Body of pancreas (tissue), 4 donors: ENCODE results near the gene MRAS. TPM values are rescaled to one million over a fixed set of nuclear protein-coding genes. Genes with fewer than 3 reads are reported as not detected.

Source experiments
- ATAC-seq: fragments of 150-250 bp; one replicate; pipeline ENCODE4 v1.9.1; 2016
- DNase-seq, 4 donors: peaks; one replicate each; pipeline ENCODE4 v3.0.0-alpha.2; 2019
- H3K27ac ChIP-seq, 4 donors: fragments of 200-600 bp; sonication (generic); 1 replicate in 3 of 4; 2 replicates in 1 of 4; pipeline versions ENCODE4 v1.5.1 to v1.6.1; 2016 to 2019; ENCODE audit warnings: mild to moderate bottlenecking in 1 of 4, mixed read lengths in 1 of 4, moderate library complexity in 1 of 4
- H3K27me3 ChIP-seq, 2 donors: fragments of 200-600 bp; sonication (generic); one replicate each; pipeline ENCODE4 v1.6.0; 2016; ENCODE audit warnings: mild to moderate bottlenecking in 1 of 2
- H3K36me3 ChIP-seq, 2 donors: fragments of 200-600 bp; sonication (generic); replicated peaks in 1 of 2; 2 replicates each; pipeline ENCODE4 v1.5.1; 2016; ENCODE audit warnings: low read depth in 2 of 2; ENCODE audit not compliant: insufficient read depth in 1 of 2
- H3K4me1 ChIP-seq: fragments of 200-600 bp; sonication (generic); one replicate; pipeline ENCODE4 v1.6.0; 2016
- H3K4me3 ChIP-seq, 2 donors: fragments of 200-600 bp; sonication (generic); 1 replicate in 1 of 2; 2 replicates in 1 of 2; pipeline ENCODE4 v1.5.1; 2016 to 2019
- H3K9me3 ChIP-seq, 3 donors: fragments of 200-600 bp; sonication (generic); 1 replicate in 2 of 3; 2 replicates in 1 of 3; pipeline ENCODE4 v1.5.1; 2016
- POLR2A ChIP-seq, 3 donors: fragments of 450-650 bp; IDR thresholded peaks; one replicate each; pipeline ENCODE4 v1.6.1; 2016; ENCODE audit warnings: antibody characterized with exemption in 3 of 3, mild to moderate bottlenecking in 2 of 3
- WGBS, 2 donors: methylation state at CpG; one replicate each; pipeline ENCODE4 v1.1.5; 2017; 5-methylcytosine and 5-hydroxymethylcytosine counted together
- intact Hi-C: fragments of 100-400 bp; cut with DNase I; formaldehyde crosslinking; loops from one replicate; pipeline ENCODE4 v1.15.1; 2023
- total RNA-seq, 2 donors: library from RNA; depleted of rRNA; stranded (reverse); fragments of >200 nt; gene quantifications; one replicate each; pipeline ENCODE4 v1.1.0, GENCODE V29; 2016
- TF ChIP-seq, protein P1 (sequence below), 7 experiments: fragments of 450-650 bp in 4 of 7; fragments of 200-600 bp in 3 of 7; sonication (generic) in 3 of 7; IDR thresholded peaks; one replicate each; pipeline ENCODE4 v1.5.1; 2016 to 2019; ENCODE audit warnings: antibody characterized with exemption in 7 of 7

Gene MRAS
- total RNA-seq, 2 donors from 2014 or later = 9.9 to 20.1 TPM

DNA sequence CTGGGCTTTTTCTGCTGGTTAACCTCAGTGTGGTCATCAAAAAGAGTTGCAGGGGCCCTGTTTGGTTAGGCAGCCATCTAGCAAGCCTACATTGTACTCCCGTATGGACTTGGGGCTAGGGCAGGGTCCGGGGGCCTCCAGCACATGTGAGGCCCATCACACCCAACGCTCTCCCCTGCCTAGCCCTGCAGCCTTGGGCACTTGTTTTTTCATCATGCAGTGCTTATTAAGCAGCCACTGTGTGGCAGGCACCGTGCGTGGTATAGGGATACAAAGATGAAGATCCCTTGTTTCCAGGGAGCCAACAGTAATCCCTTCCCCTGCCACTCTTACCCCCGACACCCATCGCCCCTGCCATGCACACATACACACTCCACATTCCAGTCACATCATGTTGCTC lies 14.2 kb downstream of the MRAS start:
- no peaks in the 10 kb centered on the region for H3K4me1 ChIP-seq
- H3K36me3 ChIP-seq = no peaks in the 10 kb centered on the region
- no peaks in the 10 kb centered on the region for H3K27me3 ChIP-seq
- intact Hi-C loops = no loop called here
- no peak overlapping the region for H3K4me3 ChIP-seq
- no peak for ATAC-seq
- TF ChIP-seq, protein P1, sequence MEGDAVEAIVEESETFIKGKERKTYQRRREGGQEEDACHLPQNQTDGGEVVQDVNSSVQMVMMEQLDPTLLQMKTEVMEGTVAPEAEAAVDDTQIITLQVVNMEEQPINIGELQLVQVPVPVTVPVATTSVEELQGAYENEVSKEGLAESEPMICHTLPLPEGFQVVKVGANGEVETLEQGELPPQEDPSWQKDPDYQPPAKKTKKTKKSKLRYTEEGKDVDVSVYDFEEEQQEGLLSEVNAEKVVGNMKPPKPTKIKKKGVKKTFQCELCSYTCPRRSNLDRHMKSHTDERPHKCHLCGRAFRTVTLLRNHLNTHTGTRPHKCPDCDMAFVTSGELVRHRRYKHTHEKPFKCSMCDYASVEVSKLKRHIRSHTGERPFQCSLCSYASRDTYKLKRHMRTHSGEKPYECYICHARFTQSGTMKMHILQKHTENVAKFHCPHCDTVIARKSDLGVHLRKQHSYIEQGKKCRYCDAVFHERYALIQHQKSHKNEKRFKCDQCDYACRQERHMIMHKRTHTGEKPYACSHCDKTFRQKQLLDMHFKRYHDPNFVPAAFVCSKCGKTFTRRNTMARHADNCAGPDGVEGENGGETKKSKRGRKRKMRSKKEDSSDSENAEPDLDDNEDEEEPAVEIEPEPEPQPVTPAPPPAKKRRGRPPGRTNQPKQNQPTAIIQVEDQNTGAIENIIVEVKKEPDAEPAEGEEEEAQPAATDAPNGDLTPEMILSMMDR (IDR thresholded peaks at IDR 0.05) = no peak
- TF ChIP-seq POLR2A (IDR thresholded peaks at IDR 0.05) = no peak
- H3K9me3 ChIP-seq = no peaks in the 10 kb centered on the region
- no peak overlapping the region for H3K27ac ChIP-seq
- 95 to 99% methylated on average over 7 of the region's 7 CpGs for WGBS, 2 donors
- DNase-seq = no peak

DNA sequence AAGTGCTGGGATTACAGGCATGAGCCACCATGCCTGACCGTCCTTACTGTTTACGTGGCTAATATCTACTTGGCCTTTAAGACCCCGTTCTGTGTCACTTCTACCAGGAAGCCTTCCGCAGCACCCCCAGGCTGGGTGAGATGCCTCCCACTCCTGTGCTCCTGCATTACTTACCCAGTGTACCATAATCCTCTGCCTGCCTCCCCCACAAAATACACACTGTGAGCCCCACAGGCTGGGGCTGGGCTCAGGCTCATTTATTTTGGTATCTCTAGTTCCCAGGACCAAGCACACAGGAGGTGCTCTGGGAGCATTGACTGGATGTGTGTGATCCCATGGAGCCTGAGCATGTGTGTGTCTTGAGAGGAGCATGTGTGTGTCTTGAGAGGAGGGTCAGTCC lies 14.9 kb downstream of the MRAS start:
- ATAC-seq = no peak
- TF ChIP-seq, protein P1 (IDR thresholded peaks at IDR 0.05) = no peak
- no peak for TF ChIP-seq POLR2A (IDR thresholded peaks at IDR 0.05)
- no peak for DNase-seq
- H3K4me1 ChIP-seq = no peaks in the 10 kb centered on the region
- intact Hi-C loops = no loop called here
- 90 to 94% methylated on average over 4 of the region's 4 CpGs for WGBS, 2 donors
- no peaks in the 10 kb centered on the region for H3K27me3 ChIP-seq
- no peak overlapping the region for H3K4me3 ChIP-seq
- no peaks in the 10 kb centered on the region for H3K9me3 ChIP-seq
- H3K27ac ChIP-seq = no peak overlapping the region
- H3K36me3 ChIP-seq = no peaks in the 10 kb centered on the region

DNA sequence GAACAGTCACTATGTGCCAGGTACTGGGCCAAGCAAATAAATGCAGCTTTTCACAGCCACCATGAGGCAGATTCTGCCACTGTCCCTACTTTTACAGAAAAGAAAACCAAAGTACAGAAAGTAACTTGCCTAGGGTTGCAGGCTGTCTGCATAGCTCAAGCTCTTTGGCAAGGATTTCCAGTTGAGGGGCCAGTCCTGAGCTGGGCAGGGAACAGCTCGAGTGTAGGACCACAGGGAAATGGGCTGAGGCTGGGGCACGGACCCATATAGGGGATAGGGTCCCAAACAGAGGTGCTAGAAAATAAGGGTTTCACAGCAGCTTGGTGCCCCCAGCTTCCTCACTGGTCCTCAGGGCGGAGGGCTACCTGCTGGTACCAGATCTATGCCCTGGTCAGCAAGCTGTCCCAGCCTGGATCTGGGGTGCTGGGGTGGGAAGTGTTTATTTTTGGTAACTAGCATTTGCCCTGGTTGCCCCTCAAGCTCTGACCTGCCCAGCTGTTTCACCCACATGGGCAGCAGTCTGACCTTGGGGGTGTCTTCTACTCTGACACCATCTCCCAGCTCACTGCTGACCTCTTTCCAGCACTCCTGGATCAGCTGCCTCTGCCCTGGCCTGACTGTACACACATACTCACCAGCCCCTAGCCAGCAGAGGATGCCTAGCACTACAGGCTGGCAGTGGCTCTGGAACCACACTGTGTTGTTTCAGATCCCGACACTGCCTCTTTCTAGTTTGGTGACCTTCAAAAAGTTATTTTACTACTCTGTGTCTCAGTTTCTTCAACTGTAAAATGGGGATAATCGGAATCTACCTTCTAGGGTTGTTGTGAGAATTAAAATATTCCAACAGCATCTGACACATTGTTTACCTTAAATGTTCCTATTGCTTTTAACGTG lies 16.2 kb downstream of the MRAS start:
- H3K27me3 ChIP-seq = no peaks in the 10 kb centered on the region
- H3K4me1 ChIP-seq = no peaks in the 10 kb centered on the region
- ATAC-seq = no peak
- WGBS, 2 donors = 87 to 89% methylated on average over 5 to 6 of the region's 6 CpGs
- H3K4me3 ChIP-seq = no peak overlapping the region
- no peak for DNase-seq
- H3K9me3 ChIP-seq = no peaks in the 10 kb centered on the region
- no peaks in the 10 kb centered on the region for H3K36me3 ChIP-seq
- no peak for TF ChIP-seq POLR2A (IDR thresholded peaks at IDR 0.05)
- TF ChIP-seq, protein P1 (IDR thresholded peaks at IDR 0.05) = no peak
- intact Hi-C loops = no loop called here
- no peak overlapping the region for H3K27ac ChIP-seq

DNA sequence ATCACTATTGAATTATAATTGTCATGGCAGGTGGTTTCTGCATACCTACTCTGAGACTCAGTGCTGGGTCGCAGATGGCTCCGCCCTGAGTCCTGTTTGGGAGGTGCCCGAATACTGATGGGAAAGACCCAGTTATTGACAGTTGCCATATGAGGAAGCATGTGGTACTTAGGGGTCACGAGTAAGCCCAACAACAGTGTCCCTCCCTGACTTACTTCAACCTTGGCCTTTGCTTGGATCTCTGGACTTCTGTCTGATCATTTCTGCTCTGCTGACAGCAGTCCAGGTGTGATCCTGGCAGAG lies 16.8 kb downstream of the MRAS start:
- no peaks in the 10 kb centered on the region for H3K9me3 ChIP-seq
- H3K4me3 ChIP-seq = no peak overlapping the region
- no peak for DNase-seq
- WGBS, 2 donors = 89 to 97% methylated on average over 4 of the region's 4 CpGs
- H3K36me3 ChIP-seq = no peaks in the 10 kb centered on the region
- no peaks in the 10 kb centered on the region for H3K27me3 ChIP-seq
- no peaks in the 10 kb centered on the region for H3K4me1 ChIP-seq
- no peak for ATAC-seq
- no peak for TF ChIP-seq POLR2A (IDR thresholded peaks at IDR 0.05)
- TF ChIP-seq, protein P1 (IDR thresholded peaks at IDR 0.05) = no peak
- H3K27ac ChIP-seq = no peak overlapping the region
- intact Hi-C loops = no loop called here
